Loucy (cell line): ENCODE data around the gene SLCO2A1.

Source experiments
- CTCF ChIP-seq: fragments of 200-600 bp; sonication (generic); conservative IDR thresholded peaks from 2 replicates; pipeline ENCODE4 v1.5.1; 2014; ENCODE audit warnings: mild to moderate bottlenecking, antibody characterized with exemption, low read length
- EZH2phosphoT487 ChIP-seq: fragments of 200-600 bp; IDR thresholded peaks from 2 replicates; pipeline ENCODE4 v1.6.1; 2018; ENCODE audit warnings: antibody characterized with exemption, mild to moderate bottlenecking, moderate library complexity, borderline replicate concordance

DNA sequence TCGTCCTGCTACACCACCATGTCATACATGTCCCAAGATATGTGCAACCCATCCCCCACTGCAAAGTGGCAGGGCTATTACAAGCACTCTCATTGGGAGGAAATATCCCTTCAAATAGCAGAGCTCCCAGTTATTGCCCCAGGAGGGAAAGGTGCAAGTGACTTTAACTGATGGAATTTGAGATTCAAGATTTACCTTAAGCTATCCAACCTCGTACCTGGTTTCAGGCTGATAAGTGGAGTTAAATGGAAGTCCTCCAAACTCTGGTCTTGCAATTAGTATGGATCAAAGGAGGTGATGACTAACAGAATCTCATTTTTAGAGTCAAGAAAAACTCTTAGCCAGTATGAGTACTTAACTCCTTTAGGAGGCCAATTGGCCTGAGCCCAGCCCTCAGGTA lies 2.1 kb downstream of the SLCO2A1 start:
- TF ChIP-seq EZH2phosphoT487 (no peak), CTCF (no peak)
